Stomach (tissue), 9 donors: ENCODE data around the gene EFR3B. TPM values are rescaled to one million over a fixed set of nuclear protein-coding genes. Genes with fewer than 3 reads are reported as not detected.

ENCODE experiments used
- DNase-seq, 2 donors: peaks; one replicate each; pipeline versions ENCODE4 v3.0.0 to v3.0.0-alpha.2; 2013 to 2019
- H3K27ac ChIP-seq, 5 donors: fragments of 200-600 bp in 4 of 5; sonication (generic) in 4 of 5; one replicate each; pipeline ENCODE4 v1.5.1; 2013 to 2019; ENCODE audit warnings: mild to moderate bottlenecking in 1 of 5, moderate library complexity in 1 of 5
- H3K27me3 ChIP-seq, 3 donors: fragments of 200-600 bp; sonication (generic); one replicate each; pipeline ENCODE4 v1.5.1; 2017 to 2019; ENCODE audit warnings: mixed run types in 1 of 3
- H3K36me3 ChIP-seq, 4 donors: fragments of 200-600 bp; sonication (generic); 1 replicate in 3 of 4; 2 replicates in 1 of 4; pipeline ENCODE4 v1.5.1; 2016 to 2019
- H3K4me1 ChIP-seq, 4 donors: fragments of 200-600 bp; sonication (generic); one replicate each; pipeline ENCODE4 v1.5.1; 2016 to 2019
- H3K4me3 ChIP-seq, 4 donors: fragments of 200-600 bp; sonication (generic) in 3 of 4; one replicate each; pipeline ENCODE4 v1.5.1; 2016 to 2019; ENCODE audit warnings: mild to moderate bottlenecking in 1 of 4
- H3K9me3 ChIP-seq, 4 donors: fragments of 200-600 bp; sonication (generic); one replicate each; pipeline ENCODE4 v1.5.1; 2016 to 2019
- EP300 ChIP-seq: sonication (generic); formaldehyde crosslinking; IDR thresholded peaks from one replicate; pipeline ENCODE4 v1.6.1; 2017; ENCODE audit warnings: antibody characterized with exemption
- POLR2A ChIP-seq, 4 donors: fragments of 450-650 bp; IDR thresholded peaks; one replicate each; pipeline ENCODE4 v1.6.1; 2016; ENCODE audit warnings: antibody characterized with exemption in 4 of 4, control low read depth in 2 of 4, mild to moderate bottlenecking in 1 of 4, moderate library complexity in 1 of 4
- POLR2AphosphoS5 ChIP-seq, 3 donors: sonication (generic); formaldehyde crosslinking; IDR thresholded peaks; one replicate each; pipeline ENCODE4 v1.6.1; 2016; ENCODE audit warnings: antibody characterized with exemption in 3 of 3
- WGBS, 5 donors: extraction: QIAGEN DNeasy Blood & Tissue Kit in 3 of 5; methylation state at CpG; one replicate each; pipeline versions ENCODE4 v1.1.5 to v1.1.7; 2013 to 2018; 5-methylcytosine and 5-hydroxymethylcytosine counted together
- intact Hi-C: fragments of 100-400 bp; cut with DNase I; formaldehyde crosslinking; loops from one replicate; pipeline ENCODE4 v1.15.1; 2023; ENCODE audit warnings: low total_unique reads
- polyA plus RNA-seq, 3 donors: library from polyadenylated mRNA; stranded (reverse); fragments of 200-250 nt; gene quantifications; one replicate each; pipeline ENCODE4 v1.2.3, GENCODE V29; 2013
- total RNA-seq, 5 donors: library from RNA; depleted of rRNA; stranded (reverse); fragments of >200 nt; gene quantifications; one replicate each; pipeline versions ENCODE4 v1.1.0 to v1.2.3, GENCODE V29; 2014 to 2016
- TF ChIP-seq, protein P1 (sequence below), 7 experiments: fragments of 450-650 bp in 4 of 7; fragments of 200-600 bp in 3 of 7; sonication (generic) in 3 of 7; IDR thresholded peaks; one replicate each; pipeline ENCODE4 v1.5.1; 2016 to 2019; ENCODE audit warnings: antibody characterized with exemption in 7 of 7, control low read depth in 2 of 7, mild to moderate bottlenecking in 1 of 7
- donor health status: healthy with polysubstance abuse.
- donor health status: Bipolar disorder and iron deficiency.
- donor health status: healthy.

The EFR3B gene
- total and polyA plus RNA-seq, 8 donors: 0.10 to 4.5 (median 0.58) TPM; not detected in 1

DNA sequence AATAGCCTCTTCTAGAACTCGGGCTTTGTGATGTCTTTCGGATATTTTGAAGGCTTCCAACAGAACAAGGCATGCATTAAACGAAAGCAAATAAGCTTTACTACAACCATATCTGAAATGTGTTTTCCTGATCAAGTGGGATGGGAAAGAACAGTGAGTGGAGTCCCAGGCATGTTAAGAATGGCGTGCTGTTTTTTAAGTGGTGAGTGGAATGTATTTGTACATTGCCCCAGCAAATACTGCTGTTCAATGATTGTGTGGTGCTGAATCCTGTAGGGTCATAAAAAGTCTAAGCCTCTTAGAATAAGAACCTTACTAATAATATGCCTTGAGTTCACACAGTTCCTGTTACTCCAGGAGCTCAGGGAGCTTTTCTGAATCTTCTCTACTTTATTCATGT is 74.0 kb downstream of the EFR3B start:
- no peak for DNase-seq
- intact Hi-C loops: no loop called here
- no peak overlapping the region for H3K4me3 ChIP-seq
- WGBS, 5 donors: 85 to 95% (median 88%) methylated on average over 4 of the region's 4 CpGs
- H3K27me3 ChIP-seq: no peaks in the 10 kb centered on the region
- TF ChIP-seq POLR2A (IDR thresholded peaks at IDR 0.05) (no peak), POLR2AphosphoS5 (IDR thresholded peaks at IDR 0.05) (no peak), EP300 (no peak)
- TF ChIP-seq, protein P1, sequence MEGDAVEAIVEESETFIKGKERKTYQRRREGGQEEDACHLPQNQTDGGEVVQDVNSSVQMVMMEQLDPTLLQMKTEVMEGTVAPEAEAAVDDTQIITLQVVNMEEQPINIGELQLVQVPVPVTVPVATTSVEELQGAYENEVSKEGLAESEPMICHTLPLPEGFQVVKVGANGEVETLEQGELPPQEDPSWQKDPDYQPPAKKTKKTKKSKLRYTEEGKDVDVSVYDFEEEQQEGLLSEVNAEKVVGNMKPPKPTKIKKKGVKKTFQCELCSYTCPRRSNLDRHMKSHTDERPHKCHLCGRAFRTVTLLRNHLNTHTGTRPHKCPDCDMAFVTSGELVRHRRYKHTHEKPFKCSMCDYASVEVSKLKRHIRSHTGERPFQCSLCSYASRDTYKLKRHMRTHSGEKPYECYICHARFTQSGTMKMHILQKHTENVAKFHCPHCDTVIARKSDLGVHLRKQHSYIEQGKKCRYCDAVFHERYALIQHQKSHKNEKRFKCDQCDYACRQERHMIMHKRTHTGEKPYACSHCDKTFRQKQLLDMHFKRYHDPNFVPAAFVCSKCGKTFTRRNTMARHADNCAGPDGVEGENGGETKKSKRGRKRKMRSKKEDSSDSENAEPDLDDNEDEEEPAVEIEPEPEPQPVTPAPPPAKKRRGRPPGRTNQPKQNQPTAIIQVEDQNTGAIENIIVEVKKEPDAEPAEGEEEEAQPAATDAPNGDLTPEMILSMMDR (IDR thresholded peaks at IDR 0.05): no peak
- no peaks in the 10 kb centered on the region for H3K4me1 ChIP-seq
- H3K36me3 ChIP-seq: no peaks in the 10 kb centered on the region
- H3K27ac ChIP-seq: no peak overlapping the region
- H3K9me3 ChIP-seq: no peaks in the 10 kb centered on the region

DNA sequence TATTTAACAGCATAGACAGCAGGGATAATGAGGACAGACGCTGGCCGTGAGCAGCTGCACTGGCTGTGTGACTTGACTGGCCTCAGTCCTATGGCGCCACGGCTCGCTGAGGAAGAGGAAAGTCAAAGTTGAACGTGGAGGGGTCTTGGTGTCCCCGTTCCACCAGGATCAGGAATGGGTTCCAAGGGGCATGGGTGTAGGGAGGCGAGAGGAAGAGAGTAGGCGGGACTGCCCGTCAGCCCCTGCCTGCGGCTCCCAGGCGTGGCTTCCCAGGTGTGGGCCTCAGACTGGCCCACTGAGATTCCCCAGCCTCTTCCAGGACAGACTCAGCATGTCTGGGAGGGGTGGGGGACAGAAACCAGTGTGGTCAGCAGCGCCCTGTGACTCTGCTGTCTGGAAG is 75.1 kb downstream of the EFR3B start:
- no peaks in the 10 kb centered on the region for H3K36me3 ChIP-seq
- WGBS, 5 donors: 86 to 92% (median 91%) methylated on average over 11 to 13 of the region's 13 CpGs
- H3K27ac ChIP-seq: no peak overlapping the region
- intact Hi-C loops: no loop called here
- H3K4me1 ChIP-seq: no peaks in the 10 kb centered on the region
- no peak for DNase-seq
- TF ChIP-seq EP300 (no peak), POLR2AphosphoS5 (IDR thresholded peaks at IDR 0.05) (no peak), POLR2A (IDR thresholded peaks at IDR 0.05) (no peak)
- TF ChIP-seq, protein P1 (IDR thresholded peaks at IDR 0.05): no peak
- no peaks in the 10 kb centered on the region for H3K27me3 ChIP-seq
- no peak overlapping the region for H3K4me3 ChIP-seq
- H3K9me3 ChIP-seq: no peaks in the 10 kb centered on the region

DNA sequence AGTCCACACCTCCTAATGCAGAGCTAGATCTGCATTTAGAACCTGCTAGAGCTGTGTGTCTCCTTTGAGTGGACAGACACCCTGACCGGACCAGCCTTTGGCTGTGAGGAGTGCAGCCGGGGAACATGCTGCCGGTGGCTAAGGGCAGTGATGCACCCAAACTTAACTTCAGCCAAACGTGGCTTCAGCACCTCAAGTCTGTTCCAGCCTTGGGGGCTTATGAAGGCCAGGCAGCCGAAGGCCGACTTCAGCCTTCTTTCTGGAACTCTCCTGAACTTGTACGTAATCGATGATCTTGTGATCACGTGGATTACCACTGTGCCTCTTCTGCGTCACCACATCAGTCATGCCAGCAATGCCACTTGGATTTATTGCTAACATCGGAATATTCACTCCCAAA is 77.4 kb downstream of the EFR3B start:
- DNase-seq: no peak
- no peak overlapping the region for H3K4me3 ChIP-seq
- TF ChIP-seq EP300 (no peak), POLR2A (IDR thresholded peaks at IDR 0.05) (no peak), POLR2AphosphoS5 (IDR thresholded peaks at IDR 0.05) (no peak)
- TF ChIP-seq, protein P1 (IDR thresholded peaks at IDR 0.05): no peak
- no peaks in the 10 kb centered on the region for H3K4me1 ChIP-seq
- intact Hi-C loops: no loop called here
- 86 to 92% (median 89%) methylated on average over 11 of the region's 11 CpGs for WGBS, 5 donors
- H3K27me3 ChIP-seq: no peaks in the 10 kb centered on the region
- H3K9me3 ChIP-seq: no peaks in the 10 kb centered on the region
- H3K27ac ChIP-seq: no peak overlapping the region
- no peaks in the 10 kb centered on the region for H3K36me3 ChIP-seq

DNA sequence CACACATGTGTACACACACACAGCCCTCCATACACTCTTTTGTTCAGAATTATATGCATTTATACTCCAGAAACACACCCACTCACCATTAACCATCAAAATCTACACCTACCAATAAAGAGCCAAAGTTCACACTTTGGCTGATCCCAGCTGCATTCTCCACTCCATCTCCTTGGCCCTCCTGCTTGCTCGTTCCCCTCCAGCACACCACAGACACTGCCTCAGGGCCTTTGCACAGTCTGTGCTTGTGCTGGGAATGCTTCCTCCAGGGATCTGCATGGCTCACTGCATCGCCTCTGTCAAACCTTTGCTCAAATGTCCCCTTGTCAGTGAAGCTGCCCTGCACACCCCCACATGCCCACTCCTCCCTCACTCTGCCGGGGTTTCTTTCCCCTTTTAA is 80.5 kb downstream of the EFR3B start:
- WGBS, 5 donors: 93 to 98% (median 94%) methylated on average over 3 of the region's 3 CpGs
- Histone ChIP-seq H3K27me3 (no peaks in the 10 kb centered on the region), H3K36me3 (no peaks in the 10 kb centered on the region), H3K4me3 (no peak overlapping the region), H3K9me3 (no peaks in the 10 kb centered on the region), H3K27ac (no peak overlapping the region), H3K4me1 (no peaks in the 10 kb centered on the region)
- intact Hi-C loops: no loop called here
- DNase-seq: no peak
- TF ChIP-seq EP300: no peak
- TF ChIP-seq POLR2A (IDR thresholded peaks at IDR 0.05): no peak
- TF ChIP-seq POLR2AphosphoS5 (IDR thresholded peaks at IDR 0.05): no peak
- TF ChIP-seq, protein P1 (IDR thresholded peaks at IDR 0.05): no peak
